RWPE2 (cell line): ENCODE measurements around the gene CACNB1.

Experiments used
- ATAC-seq: fragments of 200-7000 bp; cut with Tn5 transposase; 3 replicates; pipeline ENCODE4 v1.9.1; 2021; ENCODE audit warnings: low read depth
- DNase-seq: peaks from one replicate; pipeline ENCODE4 v3.0.0-alpha.2; 2020; ENCODE audit warnings: low spot score
- H3K27ac ChIP-seq: fragments of 450-650 bp; 2 replicates; pipeline ENCODE4 v1.5.1; 2017; ENCODE audit warnings: mild to moderate bottlenecking; ENCODE audit not compliant: poor library complexity, severe bottlenecking
- H3K27me3 ChIP-seq: fragments of 250-450 bp; sonication (Bioruptor Pico); 2 replicates; pipeline ENCODE4 v1.5.1; 2021; ENCODE audit warnings: mild to moderate bottlenecking, moderate library complexity; ENCODE audit not compliant: insufficient read depth, poor library complexity, severe bottlenecking
- H3K36me3 ChIP-seq: fragments of 250-450 bp; sonication (Bioruptor Pico); 2 replicates; pipeline ENCODE4 v1.5.1; 2020; ENCODE audit warnings: low read depth, mild to moderate bottlenecking, moderate library complexity
- H3K4me1 ChIP-seq: fragments of 250-450 bp; sonication (Bioruptor Pico); 2 replicates; pipeline ENCODE4 v1.5.1; 2021; ENCODE audit warnings: mild to moderate bottlenecking, moderate library complexity; ENCODE audit not compliant: insufficient read depth, poor library complexity, severe bottlenecking
- H3K4me3 ChIP-seq: fragments of 250-450 bp; sonication (Bioruptor Pico); 2 replicates; pipeline ENCODE4 v1.5.1; 2021; ENCODE audit warnings: mild to moderate bottlenecking, moderate library complexity; ENCODE audit not compliant: severe bottlenecking
- H3K9me3 ChIP-seq: fragments of 250-450 bp; sonication (Bioruptor Pico); 2 replicates; pipeline ENCODE4 v1.5.1; 2021; ENCODE audit warnings: mild to moderate bottlenecking, moderate library complexity; ENCODE audit not compliant: severe bottlenecking
- TF ChIP-seq, protein P1 (sequence below): fragments of 450-650 bp; IDR thresholded peaks from one replicate; pipeline ENCODE4 v1.5.1; 2017; ENCODE audit warnings: mild to moderate bottlenecking, moderate library complexity; ENCODE audit not compliant: poor library complexity, severe bottlenecking

The CACNB1 gene

DNA sequence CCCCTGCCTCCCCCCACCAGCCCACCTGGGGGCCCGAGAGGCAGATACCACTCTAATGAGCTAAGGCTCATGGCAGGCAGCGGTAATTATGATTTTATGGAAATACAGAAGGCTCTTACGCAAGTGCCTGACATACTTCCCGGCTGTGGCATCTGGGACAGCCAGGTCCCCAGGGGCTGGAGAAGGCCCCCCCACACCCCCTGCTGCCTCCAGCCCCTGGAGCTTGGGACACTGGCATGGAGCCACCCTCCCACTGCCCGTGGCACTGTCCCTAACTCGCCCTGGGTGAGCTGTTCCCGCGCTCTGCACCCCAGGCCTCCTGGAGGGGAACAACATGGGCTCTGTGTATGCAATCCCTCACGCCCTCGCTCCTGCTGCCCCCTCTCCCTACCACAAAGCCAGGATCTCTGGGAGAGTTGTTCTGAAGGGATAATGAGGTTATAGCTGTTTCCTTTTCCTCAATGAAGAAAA lies 33.7 kb upstream of the CACNB1 start:
- H3K27ac ChIP-seq: no peak overlapping the region
- peaks cover 2% of the 10 kb centered on the region for H3K27me3 ChIP-seq
- no peaks in the 10 kb centered on the region for H3K36me3 ChIP-seq
- peaks cover 5% of the 10 kb centered on the region for H3K4me1 ChIP-seq
- DNase-seq (no peak), ATAC-seq (no peak)
- no peaks in the 10 kb centered on the region for H3K9me3 ChIP-seq
- no peak overlapping the region for H3K4me3 ChIP-seq
- TF ChIP-seq, protein P1, sequence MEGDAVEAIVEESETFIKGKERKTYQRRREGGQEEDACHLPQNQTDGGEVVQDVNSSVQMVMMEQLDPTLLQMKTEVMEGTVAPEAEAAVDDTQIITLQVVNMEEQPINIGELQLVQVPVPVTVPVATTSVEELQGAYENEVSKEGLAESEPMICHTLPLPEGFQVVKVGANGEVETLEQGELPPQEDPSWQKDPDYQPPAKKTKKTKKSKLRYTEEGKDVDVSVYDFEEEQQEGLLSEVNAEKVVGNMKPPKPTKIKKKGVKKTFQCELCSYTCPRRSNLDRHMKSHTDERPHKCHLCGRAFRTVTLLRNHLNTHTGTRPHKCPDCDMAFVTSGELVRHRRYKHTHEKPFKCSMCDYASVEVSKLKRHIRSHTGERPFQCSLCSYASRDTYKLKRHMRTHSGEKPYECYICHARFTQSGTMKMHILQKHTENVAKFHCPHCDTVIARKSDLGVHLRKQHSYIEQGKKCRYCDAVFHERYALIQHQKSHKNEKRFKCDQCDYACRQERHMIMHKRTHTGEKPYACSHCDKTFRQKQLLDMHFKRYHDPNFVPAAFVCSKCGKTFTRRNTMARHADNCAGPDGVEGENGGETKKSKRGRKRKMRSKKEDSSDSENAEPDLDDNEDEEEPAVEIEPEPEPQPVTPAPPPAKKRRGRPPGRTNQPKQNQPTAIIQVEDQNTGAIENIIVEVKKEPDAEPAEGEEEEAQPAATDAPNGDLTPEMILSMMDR: no peak

DNA sequence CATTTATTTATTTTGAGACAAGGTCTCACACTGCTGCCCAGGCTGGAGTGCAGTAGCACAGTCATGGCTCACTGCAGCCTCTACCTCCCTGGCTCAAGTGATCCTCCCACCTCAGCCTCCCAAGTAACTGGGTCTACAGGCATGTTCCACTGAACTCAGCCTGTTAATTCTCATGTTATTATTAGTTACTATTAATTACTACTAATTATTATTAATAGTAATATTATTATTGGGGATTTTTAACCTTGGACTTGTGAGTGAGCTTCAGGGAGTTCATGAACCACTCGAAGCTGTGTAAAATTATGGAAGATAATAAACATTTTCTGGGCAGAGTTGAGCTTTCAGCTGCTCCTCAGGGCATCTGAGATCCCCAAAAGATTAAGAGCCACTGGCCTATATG lies 32.9 kb upstream of the CACNB1 start:
- DNase-seq: no peak
- no peaks in the 10 kb centered on the region for H3K9me3 ChIP-seq
- H3K27ac ChIP-seq: no peak overlapping the region
- ATAC-seq: no peak
- H3K4me1 ChIP-seq: peaks cover 5% of the 10 kb centered on the region
- H3K36me3 ChIP-seq: no peaks in the 10 kb centered on the region
- H3K27me3 ChIP-seq: peaks cover 7% of the 10 kb centered on the region
- TF ChIP-seq, protein P1: no peak
- no peak overlapping the region for H3K4me3 ChIP-seq

DNA sequence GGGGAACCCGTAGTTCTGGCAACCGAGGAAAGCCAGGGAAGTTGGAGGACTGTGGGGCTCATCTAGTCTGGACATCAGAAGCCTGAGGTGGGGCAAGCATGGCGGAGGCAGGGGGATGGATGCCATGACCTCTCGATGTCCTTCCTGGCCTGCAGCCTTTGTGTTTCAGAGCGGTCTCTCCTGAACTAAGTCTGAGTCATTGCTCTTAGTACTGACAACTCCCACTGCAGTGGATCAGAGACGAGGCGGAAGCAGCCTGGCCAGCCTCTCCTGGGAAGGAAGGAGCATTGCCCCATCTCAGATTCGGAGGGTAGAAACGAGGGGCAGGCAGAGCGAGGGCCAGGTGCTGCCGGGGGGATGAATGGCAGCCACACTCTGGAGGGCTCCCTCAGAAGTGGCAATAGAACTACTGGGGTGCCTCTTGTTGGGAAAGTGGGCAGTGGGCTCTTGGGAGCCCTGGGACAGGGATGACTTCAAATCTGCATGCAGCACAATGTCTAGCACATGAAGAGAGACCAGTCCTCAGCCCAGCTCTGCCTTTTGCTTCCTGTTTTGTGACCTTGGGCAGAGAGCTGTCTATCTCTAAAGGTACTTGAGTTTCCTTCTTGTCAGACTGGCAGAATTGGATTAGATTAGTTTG lies 31.9 kb upstream of the CACNB1 start:
- no peak overlapping the region for H3K4me3 ChIP-seq
- TF ChIP-seq, protein P1: no peak
- H3K27ac ChIP-seq: no peak overlapping the region
- peaks cover 5% of the 10 kb centered on the region for H3K4me1 ChIP-seq
- DNase-seq (no peak), ATAC-seq (peak; percentile 83)
- H3K36me3 ChIP-seq: no peaks in the 10 kb centered on the region
- peaks cover 11% of the 10 kb centered on the region for H3K27me3 ChIP-seq
- H3K9me3 ChIP-seq: no peaks in the 10 kb centered on the region

DNA sequence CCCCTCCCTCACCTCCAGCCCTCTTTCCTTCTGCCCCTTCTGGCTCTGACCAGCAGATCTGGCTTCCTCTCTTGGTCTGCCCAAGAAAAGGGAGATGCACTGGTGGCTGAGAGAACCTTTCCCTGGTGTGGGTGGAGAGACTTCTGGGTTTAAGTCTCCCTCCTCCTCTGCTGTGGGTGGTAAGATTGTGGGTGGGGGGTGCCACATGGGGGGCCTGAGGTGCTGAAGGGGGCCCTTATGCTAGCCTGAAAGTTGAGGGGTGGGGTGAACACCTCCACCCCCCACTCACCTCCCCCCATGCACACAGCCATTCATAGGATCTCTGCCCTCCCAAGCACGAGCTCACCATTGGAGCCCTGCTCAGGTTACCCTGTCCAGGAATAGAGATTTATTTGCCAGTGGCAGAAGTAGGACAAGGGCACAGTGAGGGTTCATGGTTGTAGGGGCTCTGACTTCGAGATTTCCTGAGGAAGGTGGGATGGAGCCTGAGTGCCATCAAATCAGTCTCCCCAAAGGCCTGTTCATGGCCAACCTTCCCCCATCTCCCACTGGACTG lies 30.0 kb upstream of the CACNB1 start:
- Histone ChIP-seq H3K4me1 (peaks cover 5% of the 10 kb centered on the region), H3K27ac (no peak overlapping the region), H3K4me3 (no peak overlapping the region), H3K27me3 (peaks cover 11% of the 10 kb centered on the region), H3K36me3 (no peaks in the 10 kb centered on the region), H3K9me3 (no peaks in the 10 kb centered on the region)
- TF ChIP-seq, protein P1: no peak
- ATAC-seq: no peak
- no peak for DNase-seq
